ENCODE data around the gene NTF4.
"Not testable (repeated sequence)": the region's sequence is repeated elsewhere in the genome, so short reads cannot be mapped to it uniquely, and the experiment has no call there.

NTF4 gene

GRCh38 chr19:49057636-49058234, 6.9 kb downstream of the NTF4 start, which contains the start of gene CGB7:
Gene CGB7, minus strand, starts transcription at chr19:49057749. Its CDS starts 2,374 bp downstream, at chr19:49055375.
- no peak for TF ChIP-seq ZFP3 (CRISPR knock-in tag; IDR thresholded peaks at IDR 0.05)
- TF ChIP-seq ESRRG (CRISPR knock-in tag; IDR thresholded peaks at IDR 0.05): no peak
- no peak for TF ChIP-seq GLIS3 (CRISPR knock-in tag; IDR thresholded peaks at IDR 0.05)
- ATAC-seq: peak; percentile 74

- ATAC-seq: peak; percentile 23
Measured at GRCh38 chr19:49056902-49057596, 7.6 kb downstream of the NTF4 start.

GRCh38 chr19:49056101-49056901, 8.3 kb downstream of the NTF4 start:
- TF ChIP-seq ZNF8 (CRISPR knock-in tag; IDR thresholded peaks at IDR 0.05) (no peak), PPARA (CRISPR knock-in tag; IDR thresholded peaks at IDR 0.05; ENCODE audit: borderline replicate concordance) (no peak), BACH2 (CRISPR knock-in tag; IDR thresholded peaks at IDR 0.05; ENCODE audit: borderline replicate concordance) (no peak), TCF4 (CRISPR knock-in tag; IDR thresholded peaks at IDR 0.05; ENCODE audit: borderline replicate concordance) (no peak), POU6F1 (CRISPR knock-in tag; IDR thresholded peaks at IDR 0.05; ENCODE audit: borderline replicate concordance, low read depth) (no peak), ARNTL (CRISPR knock-in tag; IDR thresholded peaks at IDR 0.05; ENCODE audit: borderline replicate concordance, low read depth) (no peak), GLIS3 (CRISPR knock-in tag; IDR thresholded peaks at IDR 0.05) (no peak), ESRRG (CRISPR knock-in tag; IDR thresholded peaks at IDR 0.05) (no peak), CREB5 (CRISPR knock-in tag; IDR thresholded peaks at IDR 0.05; ENCODE audit: low read depth) (no peak), SNAI2 (CRISPR knock-in tag; IDR thresholded peaks at IDR 0.05) (no peak), RARB (CRISPR knock-in tag; IDR thresholded peaks at IDR 0.05) (no peak), ZFP3 (CRISPR knock-in tag; IDR thresholded peaks at IDR 0.05) (no peak), CSDC2 (CRISPR knock-in tag; IDR thresholded peaks at IDR 0.05) (no peak), ZC3H10 (CRISPR knock-in tag; IDR thresholded peaks at IDR 0.05) (no peak), PATZ1 (CRISPR knock-in tag; IDR thresholded peaks at IDR 0.05; ENCODE audit: borderline replicate concordance) (no peak), ISL1 (CRISPR knock-in tag; IDR thresholded peaks at IDR 0.05) (no peak), ZFP30 (CRISPR knock-in tag; IDR thresholded peaks at IDR 0.05) (no peak), OSR1 (CRISPR knock-in tag; IDR thresholded peaks at IDR 0.05) (no peak), ZNF565 (CRISPR knock-in tag; conservative IDR thresholded peaks at IDR 0.05; ENCODE audit: low read depth) (no peak)
- ATAC-seq: peak; percentile 88

GRCh38 chr19:49050376-49051033, 14.1 kb downstream of the NTF4 start:
- ATAC-seq: peak; percentile 65

GRCh38 chr19:49049834-49050233, 14.8 kb downstream of the NTF4 start:
- TF ChIP-seq ZFP3 (CRISPR knock-in tag; IDR thresholded peaks at IDR 0.05): peak; percentile 99
- not testable (repeated sequence) for ATAC-seq

GRCh38 chr19:49049011-49049410, 15.6 kb downstream of the NTF4 start, which contains the start of gene CGB8:
Gene CGB8, minus strand, starts transcription at chr19:49049111. Its CDS starts 372 bp downstream, at chr19:49048739.
- ATAC-seq: not testable (repeated sequence)

GRCh38 chr19:49043548-49043947, 21.1 kb downstream of the NTF4 start, which contains the start of gene CGB5:
Gene CGB5, plus strand, starts transcription at chr19:49043848. Its CDS starts 362 bp downstream, at chr19:49044210.
- not testable (repeated sequence) for ATAC-seq

All from SK-N-SH treated with all-trans-retinoic acid at 6 μM for 48 hours (cell line).